Astrocyte of the hippocampus (primary cell): ENCODE data around the gene NR3C2.

Experiments used
- DNase-seq: peaks from one replicate; pipeline ENCODE4 v3.0.0; 2011; ENCODE audit warnings: low read depth, low spot score

Gene NR3C2

DNA sequence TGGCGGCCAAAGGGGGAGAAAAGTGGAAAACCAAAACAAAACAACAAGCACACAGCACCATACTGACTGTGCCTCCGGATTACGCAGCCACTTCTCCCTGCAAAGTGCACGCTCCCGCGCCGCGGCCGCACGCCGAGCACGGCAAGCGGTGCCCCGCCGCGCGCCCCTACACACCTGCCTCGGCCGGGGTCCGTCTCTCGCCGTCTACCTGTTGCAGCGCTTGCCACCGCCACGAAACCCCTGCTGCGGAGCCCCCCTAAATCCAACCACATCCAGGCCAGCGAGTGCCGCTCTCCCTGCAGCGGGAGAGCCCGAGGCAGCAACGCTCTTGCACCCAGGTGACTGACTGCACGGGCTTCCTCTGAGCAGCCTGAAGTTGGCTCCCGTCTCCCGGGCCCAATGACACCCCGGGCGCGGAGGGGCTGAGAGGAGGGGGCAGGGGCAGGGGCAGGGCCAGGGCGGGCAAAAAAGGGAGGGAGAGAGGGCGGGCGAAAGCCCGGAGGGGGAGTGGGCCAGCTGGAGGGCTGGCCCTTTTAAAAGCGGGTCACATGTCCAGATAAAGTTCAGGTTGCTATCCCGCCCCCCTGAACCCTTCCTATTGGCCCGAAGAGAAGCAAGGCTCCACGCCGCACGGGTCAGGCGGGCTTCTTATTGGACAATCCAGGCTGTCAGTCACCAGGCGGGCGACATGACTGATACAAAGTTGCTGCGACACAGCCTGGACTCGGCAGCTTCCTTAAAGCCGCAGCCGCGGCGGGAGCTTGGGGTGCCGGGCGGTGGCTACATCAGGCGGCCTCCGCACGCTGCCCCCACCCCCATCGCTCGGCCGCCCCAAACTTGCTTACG lies at the start of gene NR3C2:
TSS of gene NR3C2 (minus strand) at position 429 of the 846 bp plus-strand sequence.
- DNase-seq, result peak; percentile 98

DNA sequence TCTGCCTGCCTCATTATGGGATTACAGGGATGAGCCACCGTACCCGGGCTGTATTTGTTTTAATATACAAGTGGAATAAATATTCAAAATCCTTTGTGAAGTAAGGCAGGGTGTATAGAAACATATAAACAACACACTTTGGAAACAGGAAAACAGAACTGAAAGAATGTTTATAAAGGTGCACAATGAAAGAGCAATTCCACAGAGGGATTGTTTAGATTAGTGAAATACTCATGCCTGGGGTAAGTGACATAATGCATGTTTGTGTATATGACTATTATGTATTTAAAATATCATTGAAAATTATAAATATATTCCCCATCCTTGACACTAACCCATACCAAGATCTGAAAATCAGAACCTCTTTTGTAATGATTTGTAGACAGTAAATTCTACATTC lies 45.0 kb upstream of the NR3C2 start:
- DNase-seq, result no peak

DNA sequence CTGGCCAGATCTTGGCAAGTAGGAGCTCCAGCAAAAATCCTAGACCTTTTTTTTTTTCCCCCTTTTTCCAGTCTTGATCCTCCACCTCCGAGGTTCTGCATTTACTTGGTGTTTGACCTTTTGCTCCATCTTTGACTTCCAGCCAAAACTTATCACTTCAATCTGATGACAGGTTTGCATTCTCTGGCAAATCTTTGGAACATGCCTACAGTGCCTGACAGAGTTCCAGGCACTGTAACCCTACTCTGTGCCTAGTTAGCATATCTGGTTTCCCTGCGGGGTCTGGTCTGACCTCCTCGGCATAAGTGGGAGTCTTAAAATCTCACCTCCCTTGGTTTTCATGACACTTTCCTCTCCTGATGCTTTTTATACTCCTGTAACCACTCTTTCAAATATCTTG lies 39.4 kb upstream of the NR3C2 start:
- no peak for DNase-seq

DNA sequence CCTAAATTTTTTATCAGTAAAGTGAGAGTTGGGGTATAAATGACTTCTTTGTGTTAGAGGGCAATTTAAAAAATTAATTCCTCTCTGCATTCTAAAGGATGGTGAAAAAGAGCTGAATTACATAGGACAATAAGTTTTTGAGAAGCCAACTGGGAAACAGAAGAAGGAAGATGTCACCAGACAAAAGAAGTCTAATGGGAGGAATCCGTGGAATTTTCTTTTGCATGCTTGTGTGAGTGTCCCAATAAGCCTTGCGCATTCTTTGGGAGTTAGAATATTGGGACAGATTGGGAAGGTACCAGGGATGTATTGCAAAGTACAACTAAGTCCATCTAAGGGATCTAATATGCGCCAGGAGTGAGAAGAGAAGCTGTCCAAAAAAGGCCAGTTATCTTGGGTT lies 35.1 kb upstream of the NR3C2 start:
- no peak for DNase-seq

DNA sequence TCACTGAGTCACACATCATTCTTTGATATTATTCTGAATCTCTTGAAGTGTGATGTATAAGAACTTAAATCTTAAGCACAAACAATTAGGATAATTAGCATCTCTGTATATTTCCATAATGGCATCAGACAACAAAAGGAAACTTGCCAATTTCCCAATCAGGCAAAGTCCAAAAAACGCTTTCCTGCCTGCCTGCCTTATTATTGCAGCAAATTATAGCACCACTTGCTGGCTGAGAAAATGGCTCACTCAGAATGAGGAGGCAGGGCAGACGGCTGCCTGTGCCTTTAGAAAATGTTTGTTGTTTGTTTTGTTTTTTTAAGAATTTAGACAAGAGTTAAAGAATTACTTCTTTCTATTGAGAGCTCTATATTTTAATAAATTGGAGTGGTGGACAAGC lies 27.7 kb upstream of the NR3C2 start:
- DNase-seq, result no peak

DNA sequence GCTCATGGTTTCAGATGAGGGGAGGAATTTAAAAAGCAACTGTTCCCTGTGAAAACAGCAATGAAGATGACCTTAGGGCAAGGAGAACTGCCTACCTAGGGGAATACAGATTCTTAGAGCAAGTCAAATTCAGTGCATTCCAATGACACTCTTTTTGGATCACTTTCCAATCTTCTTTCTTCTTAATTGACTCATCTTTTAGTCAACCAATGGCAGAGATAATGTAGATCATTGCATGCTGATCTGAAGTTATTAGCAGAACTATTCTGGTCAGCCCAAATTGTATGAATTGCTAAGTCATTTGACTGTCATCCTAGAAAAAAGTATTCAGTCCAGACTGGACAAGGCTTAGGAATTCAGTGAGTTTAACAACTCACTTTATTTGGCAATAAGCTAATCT lies 12.6 kb upstream of the NR3C2 start:
- DNase-seq, result no peak

DNA sequence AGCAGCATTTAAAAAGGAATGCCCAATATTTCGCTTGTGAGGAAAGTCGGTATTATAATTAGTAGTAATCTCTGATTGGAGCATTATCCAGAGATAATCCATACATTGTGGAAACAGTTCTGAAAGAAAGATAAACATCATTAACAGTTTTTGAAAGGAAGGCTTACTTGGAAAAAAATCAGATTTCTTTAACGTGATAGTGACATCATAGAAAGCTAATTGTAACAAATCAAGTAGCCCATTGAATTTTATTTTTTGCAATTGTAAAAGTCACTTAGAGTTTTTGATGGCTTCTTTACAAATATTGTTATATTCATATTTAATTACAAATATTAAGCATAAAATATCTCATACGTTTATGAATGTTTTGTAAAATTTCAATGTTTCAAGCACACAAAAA lies 11.6 kb upstream of the NR3C2 start:
- no peak for DNase-seq

DNA sequence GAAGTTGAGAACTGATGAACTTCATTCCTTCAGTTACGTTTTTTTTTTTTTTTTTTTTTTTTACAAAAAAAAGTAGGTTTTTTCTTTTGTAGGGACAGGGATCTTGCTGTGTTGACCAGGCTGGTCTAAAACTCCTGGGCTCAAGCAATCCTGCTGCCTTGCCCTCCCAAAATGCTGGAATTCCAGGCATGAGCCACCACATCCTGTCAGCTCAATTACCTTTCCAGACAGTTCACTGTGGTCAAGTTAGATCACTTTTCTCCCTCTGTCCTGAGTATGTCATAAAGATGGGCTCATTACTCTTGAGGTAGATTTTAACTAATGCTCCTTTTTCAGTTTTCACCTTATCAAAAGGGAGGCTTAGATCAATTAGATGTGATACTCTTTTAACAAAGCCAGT lies 10.8 kb upstream of the NR3C2 start:
- no peak for DNase-seq

DNA sequence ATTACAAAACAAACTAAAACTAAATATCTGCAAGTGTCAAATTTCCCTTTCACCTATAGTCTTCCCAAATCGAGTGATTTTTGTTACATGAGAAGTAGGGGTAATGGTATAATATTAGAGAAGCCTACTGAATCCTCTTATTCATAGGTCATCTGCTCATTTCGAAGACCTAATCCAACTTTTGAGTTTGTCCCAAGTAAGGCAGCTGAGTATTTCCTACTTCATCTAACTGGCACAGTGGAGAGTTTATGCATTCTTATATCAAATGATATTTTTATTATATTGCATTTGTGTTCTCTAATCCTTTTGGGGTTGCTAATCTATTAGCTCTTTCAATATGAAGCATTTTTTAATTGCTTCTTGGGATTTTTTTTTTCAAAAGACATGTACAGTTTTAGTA lies 7.7 kb upstream of the NR3C2 start:
- no peak for DNase-seq

DNA sequence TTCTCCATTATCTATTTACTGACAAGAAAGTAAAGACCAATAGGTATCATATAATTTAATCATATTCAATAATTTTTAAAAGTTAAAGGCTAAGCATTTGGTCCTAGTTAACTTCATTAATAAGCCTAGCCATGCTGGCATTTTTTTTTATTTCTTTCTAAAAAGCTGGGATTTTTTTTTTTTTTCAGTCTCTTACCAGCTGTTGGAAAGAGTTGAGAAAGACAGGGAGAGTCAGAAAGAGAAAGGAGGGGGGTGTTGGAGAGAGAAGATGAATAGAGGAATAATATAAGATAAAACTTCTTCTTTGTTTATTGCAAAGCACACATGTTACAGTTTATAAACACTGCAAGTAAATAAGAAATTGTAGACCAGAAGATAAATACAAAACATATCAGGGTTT lies 5.9 kb upstream of the NR3C2 start:
- no peak for DNase-seq

DNA sequence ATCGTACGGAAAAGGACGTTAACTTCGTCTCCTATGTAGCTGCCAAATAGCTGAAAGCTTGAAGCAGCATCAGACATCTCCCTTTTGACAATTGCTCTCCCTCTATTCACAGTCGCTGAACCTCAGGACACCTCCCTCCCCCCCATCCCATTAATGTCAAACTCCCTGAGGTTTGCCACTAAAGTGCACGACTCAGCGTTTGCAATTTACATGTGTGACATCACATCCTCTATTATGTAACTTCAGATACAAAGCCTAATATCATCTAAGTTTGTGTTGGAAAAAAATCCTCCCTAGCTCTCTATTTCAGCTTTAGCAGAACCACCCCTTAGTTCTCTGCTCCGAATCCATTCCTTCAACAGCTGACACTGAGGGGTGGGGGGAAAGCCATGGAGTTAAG lies 5.5 kb upstream of the NR3C2 start:
- DNase-seq, result peak; percentile 4

DNA sequence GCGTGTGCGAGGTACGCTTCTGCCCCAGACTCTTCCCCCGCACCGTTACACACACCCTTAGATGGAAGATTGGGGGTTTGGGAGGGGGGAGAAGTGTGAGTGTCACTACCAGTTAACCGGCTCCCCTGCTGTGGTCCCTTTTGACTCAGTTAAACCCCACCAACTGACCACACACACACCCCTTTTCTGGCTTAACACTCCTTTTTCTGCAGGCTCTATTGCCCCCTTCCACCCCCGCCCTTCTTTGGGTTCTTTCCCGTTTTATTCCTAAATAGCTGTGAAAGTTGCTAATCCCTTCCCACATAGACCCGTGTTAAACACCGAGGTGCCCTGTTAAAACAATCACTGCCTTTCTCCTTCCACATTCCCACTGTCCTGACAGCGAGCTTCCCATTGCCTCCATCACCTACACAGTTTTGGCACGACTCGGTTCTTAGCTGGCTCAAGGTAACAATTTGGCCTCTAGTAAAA lies 3.7 kb upstream of the NR3C2 start:
- peak; percentile 15 for DNase-seq

DNA sequence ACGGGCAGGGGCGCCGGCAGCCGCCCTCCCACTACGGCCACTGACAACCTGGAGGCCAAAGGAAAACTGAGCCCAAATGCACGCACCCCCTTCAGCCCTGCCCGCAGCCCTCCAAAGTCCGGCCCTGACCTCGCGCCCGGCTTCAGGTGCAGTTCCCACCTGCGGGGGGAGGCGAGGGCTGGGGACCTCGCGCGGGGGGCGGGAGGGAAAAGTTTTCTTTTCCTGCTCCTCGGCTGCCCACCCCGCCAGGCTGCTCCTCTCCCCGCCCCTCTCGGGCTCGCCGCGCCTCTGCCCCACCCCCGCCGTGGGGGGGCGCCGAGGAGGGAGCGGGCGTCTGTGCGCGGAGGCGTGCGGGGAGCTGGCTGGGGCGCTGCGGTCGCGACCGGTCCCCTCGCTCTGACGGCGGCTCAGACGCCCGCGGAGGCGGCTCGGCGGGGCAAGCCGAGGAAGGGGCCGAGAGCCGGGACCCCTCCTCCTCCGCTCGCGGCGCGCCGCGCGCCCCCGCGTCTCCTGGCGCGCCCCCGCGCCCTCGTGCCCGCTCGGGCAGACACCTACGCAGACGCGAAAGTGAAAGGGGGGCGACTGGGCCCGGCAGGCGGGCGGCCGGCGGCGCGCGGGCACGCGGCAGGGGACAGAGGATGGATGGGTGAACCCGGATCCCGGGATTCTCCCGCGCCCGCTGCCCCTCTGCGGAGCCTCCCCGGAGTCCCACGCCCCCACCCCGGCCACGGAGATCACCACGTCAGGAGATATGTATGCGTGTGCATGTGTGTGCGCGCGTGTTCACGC lies 3.1 kb upstream of the NR3C2 start:
- peak; percentile 60 for DNase-seq

DNA sequence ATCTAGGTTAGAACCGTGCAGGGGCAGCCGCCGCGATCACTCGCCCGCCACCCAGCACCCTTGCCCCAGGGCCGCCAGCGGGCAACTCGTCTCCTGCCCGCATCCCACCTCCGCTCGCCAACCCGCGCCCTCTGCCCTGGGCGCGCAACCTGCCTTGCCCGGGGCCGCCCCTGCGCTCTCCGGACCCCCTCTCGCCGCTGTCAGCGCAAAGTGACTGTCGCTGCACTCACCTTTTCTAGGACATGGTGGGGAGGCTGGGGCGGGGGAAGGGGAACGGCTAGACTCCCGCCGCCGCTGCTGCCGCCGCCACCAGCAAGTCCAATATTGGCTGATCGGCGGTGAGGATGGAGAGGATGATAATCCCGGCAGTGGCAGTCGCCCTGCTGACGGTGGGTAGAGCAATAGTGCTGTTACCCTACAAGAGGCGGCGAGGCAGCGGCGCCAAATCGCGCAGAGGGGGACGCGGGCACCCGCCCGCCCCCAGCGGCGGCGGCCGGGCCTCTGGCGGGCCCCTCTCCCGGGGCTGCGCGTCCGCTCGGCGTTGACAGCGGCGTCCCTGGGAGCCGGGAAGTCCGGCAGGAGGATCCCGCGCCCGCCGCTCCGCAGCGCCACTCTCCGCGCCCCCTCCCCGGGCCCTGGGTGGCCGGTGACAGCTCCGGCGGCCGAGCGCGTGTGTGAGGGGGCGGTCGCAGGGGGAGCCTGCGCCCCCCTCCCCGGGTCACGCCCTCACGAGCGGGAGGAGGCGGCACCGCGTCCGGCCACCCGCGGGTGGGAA lies 2.3 kb upstream of the NR3C2 start:
- peak; percentile 35 for DNase-seq

DNA sequence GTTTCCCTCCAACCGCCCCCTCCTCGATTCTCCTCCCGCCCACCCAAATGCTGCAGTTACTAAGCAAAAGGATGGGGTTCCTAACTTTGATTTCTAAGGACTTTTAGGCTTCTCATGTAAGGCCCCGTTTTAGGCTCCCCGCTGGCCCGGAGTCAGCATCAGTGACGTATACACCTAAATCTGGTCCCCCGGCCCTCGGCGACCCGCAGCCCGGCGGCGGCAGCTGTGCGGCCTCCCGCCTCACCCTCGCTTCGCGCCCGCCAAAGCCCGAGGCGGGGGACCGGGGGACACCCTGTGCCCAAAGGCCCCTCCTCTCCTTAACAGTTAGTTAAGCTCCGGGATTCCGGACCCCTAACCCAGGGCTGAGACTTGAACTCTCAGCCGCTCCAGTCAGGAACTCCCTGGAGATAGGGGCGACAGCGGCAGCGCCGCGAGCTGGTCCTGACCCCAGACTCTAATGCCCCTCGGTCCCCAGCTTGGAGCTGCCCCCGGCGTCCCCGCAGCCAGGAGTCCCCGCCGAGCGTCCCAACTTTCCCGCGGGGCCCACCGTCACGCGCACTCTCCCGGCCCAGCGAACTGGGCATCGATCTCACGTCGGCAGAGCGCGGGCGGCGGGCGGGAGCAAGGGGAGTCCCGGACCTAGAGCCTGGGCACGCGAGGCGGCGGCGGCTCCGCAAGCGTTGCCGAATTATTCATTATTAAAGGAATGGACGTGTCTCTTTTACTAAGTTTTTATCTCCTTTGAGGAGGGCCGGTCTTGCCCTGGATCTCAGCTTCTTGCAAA lies 1.5 kb upstream of the NR3C2 start:
- peak; percentile 28 for DNase-seq

DNA sequence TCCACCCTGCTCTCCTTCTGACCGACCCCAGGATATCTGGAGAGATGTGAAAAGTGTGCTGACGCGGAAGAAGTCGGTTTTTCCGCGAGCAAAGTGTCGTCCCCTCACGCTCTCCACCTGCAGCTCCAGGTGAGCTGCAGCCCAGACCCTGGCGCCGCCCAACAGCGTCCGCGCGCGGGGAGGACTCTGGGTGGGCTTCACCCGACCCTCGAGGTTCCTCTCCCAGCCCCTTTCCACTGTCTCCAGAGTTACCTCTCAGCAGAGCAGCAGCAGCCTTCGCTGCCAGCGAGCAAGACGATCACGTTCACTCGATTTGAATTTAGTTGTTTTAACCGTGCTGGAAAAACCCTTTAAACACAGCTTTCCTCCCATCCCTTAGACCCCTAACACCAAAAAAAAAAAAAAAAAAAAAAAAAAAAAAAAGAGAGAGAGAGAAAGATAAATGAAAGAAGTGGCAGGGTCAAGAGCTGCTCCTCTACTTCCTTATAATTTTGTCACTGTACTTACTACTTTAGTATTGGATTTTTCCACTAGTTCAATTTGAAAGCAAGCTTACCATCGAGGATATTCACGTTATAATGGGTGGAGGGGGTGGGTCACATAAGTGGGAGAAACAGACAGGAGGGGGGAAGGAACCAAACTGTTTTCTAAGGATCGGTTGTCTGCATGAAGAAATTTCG lies 758 bp upstream of the NR3C2 start:
- no peak for DNase-seq

DNA sequence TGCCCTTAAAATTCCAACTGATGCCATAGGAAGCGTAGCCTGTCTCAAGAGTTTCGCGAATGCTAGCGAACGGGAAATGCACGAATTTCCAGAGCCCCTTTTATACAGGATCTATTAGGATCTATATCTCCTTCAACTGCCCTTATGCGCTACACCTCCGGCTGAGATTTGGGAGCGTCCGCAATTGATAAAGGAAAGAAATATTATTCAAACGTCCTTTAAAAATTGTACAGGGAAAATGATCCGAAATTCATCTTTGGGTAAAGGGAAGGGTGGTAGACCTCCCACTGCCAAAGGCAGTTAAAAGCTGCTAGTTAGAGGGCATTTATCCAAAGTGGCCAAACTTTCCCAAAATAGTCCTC lies 609 bp downstream of the NR3C2 start:
- DNase-seq, result no peak

DNA sequence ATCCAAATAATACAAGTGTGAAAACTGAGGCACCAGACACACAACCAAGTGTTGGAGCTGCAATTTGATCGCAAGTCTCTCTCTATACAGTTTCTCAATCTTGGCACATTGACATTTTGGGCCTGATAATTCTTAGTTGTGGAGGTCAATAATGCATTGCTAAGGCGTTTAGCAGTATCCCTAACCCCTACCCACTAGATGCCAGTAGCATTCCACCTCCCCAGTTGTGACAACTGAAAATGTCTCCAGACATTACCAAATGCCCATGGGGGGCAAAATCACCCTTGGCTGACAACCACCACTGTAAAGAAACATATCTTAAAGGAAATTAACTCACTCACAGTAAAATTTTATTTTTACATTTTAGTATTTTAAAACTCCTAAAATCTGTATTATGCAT lies 4.2 kb downstream of the NR3C2 start:
- no peak for DNase-seq

DNA sequence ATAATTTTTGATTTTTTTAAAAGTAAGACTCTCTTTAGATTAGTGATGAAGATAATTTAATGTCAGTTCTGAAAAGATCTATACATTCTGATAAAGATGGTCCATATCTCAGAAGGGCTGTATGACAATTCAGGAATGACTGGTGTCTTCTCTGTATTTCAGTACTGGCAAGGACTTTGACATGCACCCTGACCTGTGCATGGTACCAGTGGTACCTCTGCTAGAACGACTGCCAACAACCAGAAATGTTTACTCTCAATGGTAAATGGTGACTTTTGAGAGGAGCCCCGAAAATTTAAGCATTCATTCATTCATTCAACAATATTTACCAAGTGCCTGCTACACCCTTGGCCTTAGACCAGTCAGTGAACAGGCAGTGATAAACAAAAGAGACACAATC lies 4.8 kb downstream of the NR3C2 start:
- no peak for DNase-seq

DNA sequence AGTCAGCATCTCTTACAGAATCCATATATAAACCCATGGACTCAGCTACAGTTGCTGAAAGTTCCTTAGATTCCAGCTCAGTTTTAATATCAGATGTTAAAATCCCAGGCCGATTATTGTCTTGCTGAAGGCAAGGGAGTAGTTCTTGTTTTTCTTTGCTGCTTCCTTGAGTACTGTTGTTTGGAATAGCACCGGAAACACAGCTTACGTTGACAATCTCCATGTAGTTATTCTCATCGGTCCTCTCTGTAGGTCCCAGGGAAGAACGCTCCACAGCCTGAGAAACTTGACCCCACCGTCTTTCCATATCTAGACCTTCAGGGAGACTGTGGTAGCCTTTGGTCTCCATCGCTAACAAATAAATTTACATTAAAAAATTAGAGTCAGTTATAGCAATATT lies 5.7 kb downstream of the NR3C2 start:
- no peak for DNase-seq
